ENCODE data around the gene SLC37A1.

DNA sequence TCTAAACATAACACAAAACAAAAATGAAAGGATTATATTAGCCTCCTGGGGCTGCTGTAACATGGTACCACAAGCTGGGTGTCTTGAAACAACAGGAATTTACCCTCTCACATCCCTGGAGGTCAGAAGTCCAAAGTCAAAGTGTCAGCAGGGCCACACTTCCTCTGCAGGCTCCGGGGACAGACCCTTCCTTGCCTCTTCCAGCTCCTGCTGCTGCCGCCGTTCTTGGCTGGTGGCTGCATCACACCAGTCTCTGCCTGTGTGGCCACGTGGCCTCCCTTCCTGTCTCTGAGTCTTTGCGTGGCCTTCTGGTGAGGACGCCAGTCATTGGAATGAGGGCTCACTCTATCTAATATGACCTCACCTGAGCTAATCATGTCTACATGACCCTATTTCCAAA lies 8.2 kb downstream of the SLC37A1 start:
- TF ChIP-seq, protein P1, sequence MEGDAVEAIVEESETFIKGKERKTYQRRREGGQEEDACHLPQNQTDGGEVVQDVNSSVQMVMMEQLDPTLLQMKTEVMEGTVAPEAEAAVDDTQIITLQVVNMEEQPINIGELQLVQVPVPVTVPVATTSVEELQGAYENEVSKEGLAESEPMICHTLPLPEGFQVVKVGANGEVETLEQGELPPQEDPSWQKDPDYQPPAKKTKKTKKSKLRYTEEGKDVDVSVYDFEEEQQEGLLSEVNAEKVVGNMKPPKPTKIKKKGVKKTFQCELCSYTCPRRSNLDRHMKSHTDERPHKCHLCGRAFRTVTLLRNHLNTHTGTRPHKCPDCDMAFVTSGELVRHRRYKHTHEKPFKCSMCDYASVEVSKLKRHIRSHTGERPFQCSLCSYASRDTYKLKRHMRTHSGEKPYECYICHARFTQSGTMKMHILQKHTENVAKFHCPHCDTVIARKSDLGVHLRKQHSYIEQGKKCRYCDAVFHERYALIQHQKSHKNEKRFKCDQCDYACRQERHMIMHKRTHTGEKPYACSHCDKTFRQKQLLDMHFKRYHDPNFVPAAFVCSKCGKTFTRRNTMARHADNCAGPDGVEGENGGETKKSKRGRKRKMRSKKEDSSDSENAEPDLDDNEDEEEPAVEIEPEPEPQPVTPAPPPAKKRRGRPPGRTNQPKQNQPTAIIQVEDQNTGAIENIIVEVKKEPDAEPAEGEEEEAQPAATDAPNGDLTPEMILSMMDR (IDR thresholded peaks at IDR 0.05; ENCODE audit: low read depth, low read length, missing input control) = no peak
- no peak for TF ChIP-seq YY1 (IDR thresholded peaks at IDR 0.05)
- no peak for TF ChIP-seq HNF4A (conservative IDR thresholded peaks at IDR 0.05)
- no peak for TF ChIP-seq RAD21 (IDR thresholded peaks at IDR 0.05)
- no peak for TF ChIP-seq RXRA (IDR thresholded peaks at IDR 0.05)

All from liver (tissue), 3 donors.